SU-DHL-6 (cell line): ENCODE data around the gene PRIMPOL.

Source experiments
- CTCF ChIP-seq: fragments of 200-600 bp; sonication (generic); IDR thresholded peaks from one replicate; pipeline ENCODE4 v1.5.1; 2017; ENCODE audit warnings: antibody characterized with exemption, mild to moderate bottlenecking, low read length, moderate library complexity; ENCODE audit not compliant: insufficient read depth, poor library complexity, severe bottlenecking
- EZH2phosphoT487 ChIP-seq: fragments of 200-600 bp; sonication (generic), shearing (Covaris generic); conservative IDR thresholded peaks from 2 replicates; pipeline ENCODE4 v1.6.1; 2018; ENCODE audit warnings: mild to moderate bottlenecking, antibody characterized with exemption, low read length, moderate library complexity, mixed read lengths

GRCh38 chr4:184689681-184690080, 40.1 kb downstream of the PRIMPOL start:
- no peak for TF ChIP-seq CTCF
- no peak for TF ChIP-seq EZH2phosphoT487
